AG04449 (cell line): ENCODE data around the gene CDR2.

Source experiments
- CTCF ChIA-PET: fragments of 350-600 bp; formaldehyde crosslinking; extraction: SDS; loops from one replicate; lab custom pipeline; 2021; ENCODE audit warnings: antibody characterized with exemption; lab: Yijun Ruan, JAX
- POLR2A ChIA-PET: fragments of 400-600, 350-600 bp; formaldehyde crosslinking; extraction: SDS; loops from one replicate; lab custom pipeline; 2020; ENCODE audit warnings: antibody characterized with exemption, inconsistent platforms; lab: Yijun Ruan, JAX
- DNase-seq: peaks from one replicate; pipeline ENCODE4 v3.0.0-alpha.2; 2010; ENCODE audit warnings: low read depth, low spot score
- H3K4me3 ChIP-seq: 2 replicates; pipeline ENCODE4 v1.5.1; 2011; ENCODE audit warnings: low read depth, mild to moderate bottlenecking, control low read depth, low read length
- CTCF ChIP-seq: IDR thresholded peaks from one replicate; pipeline ENCODE4 v1.5.1; 2011; ENCODE audit warnings: mild to moderate bottlenecking, moderate library complexity, low read length, control low read depth, inconsistent platforms; ENCODE audit not compliant: insufficient read depth; ENCODE audit errors: missing control alignments

The CDR2 gene

GRCh38 chr16:22314661-22315626 lies 59.5 kb downstream of the CDR2 start:
- CTCF ChIA-PET = interaction anchor here (6.8 kb wide), 1 partner anchor 14 kb away, joined by 74 read pairs; no protein-coding TSS in a partner anchor
- H3K4me3 ChIP-seq = no peak overlapping the region
- TF ChIP-seq CTCF = no peak
- no peak for DNase-seq
- POLR2A ChIA-PET = no interaction called here

GRCh38 chr16:22313876-22314470 lies 60.4 kb downstream of the CDR2 start:
- no peak overlapping the region for H3K4me3 ChIP-seq
- no peak for DNase-seq
- CTCF ChIA-PET = interaction anchor here (0.9 to 6.8 kb wide), 3 partner anchors 9 to 38 kb away, joined by 3 to 74 read pairs (median 6); no protein-coding TSS in a partner anchor
- TF ChIP-seq CTCF = no peak
- POLR2A ChIA-PET = no interaction called here

GRCh38 chr16:22312897-22313781 lies 61.3 kb downstream of the CDR2 start:
- ChIA-PET CTCF (interaction anchor here (0.8 to 6.8 kb wide), 4 partner anchors 9 to 39 kb away, joined by 3 to 74 read pairs (median 4); no protein-coding TSS in a partner anchor), POLR2A (no interaction called here)
- no peak for DNase-seq
- H3K4me3 ChIP-seq = no peak overlapping the region
- TF ChIP-seq CTCF = no peak

- ChIA-PET POLR2A (no interaction called here), CTCF (interaction anchor here (1.8 to 6.8 kb wide), 2 partner anchors 10 kb away, joined by 7 to 74 read pairs; no protein-coding TSS in a partner anchor)
- no peak for TF ChIP-seq CTCF
- H3K4me3 ChIP-seq = no peak overlapping the region
- DNase-seq = no peak
Observed at GRCh38 chr16:22311520-22311919, 62.9 kb downstream of the CDR2 start.

GRCh38 chr16:22308824-22309520 lies 65.4 kb downstream of the CDR2 start:
- no peak for DNase-seq
- CTCF ChIA-PET = interaction anchor here (1.2 to 6.8 kb wide), 3 partner anchors 8 to 12 kb away, joined by 6 to 74 read pairs (median 8); no protein-coding TSS in a partner anchor
- POLR2A ChIA-PET = no interaction called here
- TF ChIP-seq CTCF = no peak
- no peak overlapping the region for H3K4me3 ChIP-seq
